ENCODE measurements around the gene LTBR. TPM values are rescaled to one million over a fixed set of nuclear protein-coding genes. Genes with fewer than 3 reads are reported as not detected.

The LTBR gene
- total RNA-seq, 3 donors from 2014 or later = 114 to 142 (median 135) TPM

GRCh38 chr12:6382982-6383381 lies 980 bp upstream of the LTBR start:
- no peaks in the 10 kb centered on the region for H3K36me3 ChIP-seq (ENCODE audit: low read depth)
- ATAC-seq (no peak), DNase-seq (peak in 1 of 3 donors; percentile 28)
- TF ChIP-seq CTCF (IDR thresholded peaks at IDR 0.05) = no peak
- H3K9me3 ChIP-seq = no peaks in the 10 kb centered on the region
- no peak overlapping the region for H3K4me3 ChIP-seq
- intact Hi-C loops (cut with DNase I, micrococcal nuclease) = loop anchor here (5.0 to 10.0 kb wide), 2 partner anchors 46 to 48 kb away; no protein-coding TSS in a partner anchor
- H3K4me1 ChIP-seq (ENCODE audit: low read depth) = peaks cover 27% of the 10 kb centered on the region

- intact Hi-C loops (cut with DNase I, micrococcal nuclease) = loop anchor here (5.0 to 10.0 kb wide), 2 partner anchors 47 to 50 kb away; no protein-coding TSS in a partner anchor
- H3K36me3 ChIP-seq (ENCODE audit: low read depth) = no peaks in the 10 kb centered on the region
- DNase-seq = peak in 1 of 3 donors; percentile 63
- no peaks in the 10 kb centered on the region for H3K9me3 ChIP-seq
- peak; percentile 39 for ATAC-seq
- peaks cover 15% of the 10 kb centered on the region for H3K4me1 ChIP-seq (ENCODE audit: low read depth)
- peak overlapping the region; percentile 33 for H3K4me3 ChIP-seq
- TF ChIP-seq CTCF (IDR thresholded peaks at IDR 0.05) = no peak
These were observed 806 bp downstream of the LTBR start for GRCh38 chr12:6384499-6385436.

GRCh38 chr12:6386038-6386437 lies 2.1 kb downstream of the LTBR start:
- H3K4me1 ChIP-seq (ENCODE audit: low read depth) = peaks cover 28% of the 10 kb centered on the region

GRCh38 chr12:6386491-6386890 lies 2.5 kb downstream of the LTBR start:
- ATAC-seq = no peak
- no peaks in the 10 kb centered on the region for H3K36me3 ChIP-seq (ENCODE audit: low read depth)
- H3K4me3 ChIP-seq = no peak overlapping the region
- peaks cover 32% of the 10 kb centered on the region for H3K4me1 ChIP-seq (ENCODE audit: low read depth)
- no peak for TF ChIP-seq CTCF (IDR thresholded peaks at IDR 0.05)
- H3K9me3 ChIP-seq = no peaks in the 10 kb centered on the region
- no peak for DNase-seq
- intact Hi-C loops (cut with DNase I, micrococcal nuclease) = loop anchor here in 1 of 2 donors (10.0 kb wide), 1 partner anchor 52 kb away; no protein-coding TSS in a partner anchor

More at GRCh38 chr12:6386038-6386437, 2.1 kb downstream of the LTBR start:
- TF ChIP-seq CTCF (IDR thresholded peaks at IDR 0.05) = no peak
- DNase-seq (no peak), ATAC-seq (no peak)
- no peaks in the 10 kb centered on the region for H3K36me3 ChIP-seq (ENCODE audit: low read depth)
- intact Hi-C loops (cut with DNase I, micrococcal nuclease) = loop anchor here in 1 of 2 donors (10.0 kb wide), 1 partner anchor 51 kb away; no protein-coding TSS in a partner anchor
- no peak overlapping the region for H3K4me3 ChIP-seq
- no peaks in the 10 kb centered on the region for H3K9me3 ChIP-seq

- no peaks in the 10 kb centered on the region for H3K9me3 ChIP-seq
- no peaks in the 10 kb centered on the region for H3K36me3 ChIP-seq (ENCODE audit: low read depth)
- peaks cover 43% of the 10 kb centered on the region for H3K4me1 ChIP-seq (ENCODE audit: low read depth)
- TF ChIP-seq CTCF (IDR thresholded peaks at IDR 0.05) = no peak
- intact Hi-C loops (cut with DNase I, micrococcal nuclease) = loop anchor here in 1 of 2 donors (10.0 kb wide), 1 partner anchor 53 kb away; no protein-coding TSS in a partner anchor
- no peak overlapping the region for H3K4me3 ChIP-seq
- ATAC-seq (no peak), DNase-seq (no peak)
These were observed 3.6 kb downstream of the LTBR start for GRCh38 chr12:6387541-6387940.
